ENCODE results near the gene TIMM10.

The TIMM10 gene

GRCh38 chr11:57497303-57498247 is 33.0 kb downstream of the TIMM10 start:
- no peak for DNase-seq (ENCODE audit: low read depth)
- H3K4me3 ChIP-seq (ENCODE audit: control insufficient read depth, low read depth, low read length), result no peak overlapping the region
- TF ChIP-seq CTCF (IDR thresholded peaks at IDR 0.05; ENCODE audit: control insufficient read depth, insufficient read depth, low read depth, low read length, missing control alignments), result no peak

GRCh38 chr11:57496109-57496820 is 34.3 kb downstream of the TIMM10 start:
- no peak overlapping the region for H3K4me3 ChIP-seq (ENCODE audit: control insufficient read depth, low read depth, low read length)
- DNase-seq (ENCODE audit: low read depth), result no peak
- no peak for TF ChIP-seq CTCF (IDR thresholded peaks at IDR 0.05; ENCODE audit: control insufficient read depth, insufficient read depth, low read depth, low read length, missing control alignments)

- DNase-seq (ENCODE audit: low read depth), result no peak
- H3K4me3 ChIP-seq (ENCODE audit: control insufficient read depth, low read depth, low read length), result no peak overlapping the region
- peak; percentile 90 for TF ChIP-seq CTCF (IDR thresholded peaks at IDR 0.05; ENCODE audit: control insufficient read depth, insufficient read depth, low read depth, low read length, missing control alignments)
These were observed 36.7 kb downstream of the TIMM10 start for GRCh38 chr11:57493507-57494503.

- TF ChIP-seq CTCF (IDR thresholded peaks at IDR 0.05; ENCODE audit: control insufficient read depth, insufficient read depth, low read depth, low read length, missing control alignments), result peak; percentile 62
- no peak for DNase-seq (ENCODE audit: low read depth)
- H3K4me3 ChIP-seq (ENCODE audit: control insufficient read depth, low read depth, low read length), result no peak overlapping the region
These were observed 39.0 kb downstream of the TIMM10 start for GRCh38 chr11:57491371-57492061.

GRCh38 chr11:57490456-57491248 is 39.9 kb downstream of the TIMM10 start:
- DNase-seq (ENCODE audit: low read depth), result no peak
- no peak for TF ChIP-seq CTCF (IDR thresholded peaks at IDR 0.05; ENCODE audit: control insufficient read depth, insufficient read depth, low read depth, low read length, missing control alignments)
- no peak overlapping the region for H3K4me3 ChIP-seq (ENCODE audit: control insufficient read depth, low read depth, low read length)

All from AG09309 (cell line).